DND-41 (cell line): ENCODE results near the gene NCR1.

ENCODE experiments used
- EZH2 ChIP-seq: IDR thresholded peaks from 3 replicates; pipeline ENCODE4 v1.6.1; 2012; ENCODE audit warnings: borderline replicate concordance, low read depth, mild to moderate bottlenecking, moderate library complexity, low read length, inconsistent platforms; ENCODE audit not compliant: severe bottlenecking
- TF ChIP-seq, protein P1 (sequence below): IDR thresholded peaks from 2 replicates; pipeline ENCODE4 v1.5.1; 2012; ENCODE audit warnings: borderline replicate concordance, low read length, moderate library complexity, mild to moderate bottlenecking; ENCODE audit not compliant: poor library complexity, severe bottlenecking; ENCODE audit errors: extremely low read depth

DNA sequence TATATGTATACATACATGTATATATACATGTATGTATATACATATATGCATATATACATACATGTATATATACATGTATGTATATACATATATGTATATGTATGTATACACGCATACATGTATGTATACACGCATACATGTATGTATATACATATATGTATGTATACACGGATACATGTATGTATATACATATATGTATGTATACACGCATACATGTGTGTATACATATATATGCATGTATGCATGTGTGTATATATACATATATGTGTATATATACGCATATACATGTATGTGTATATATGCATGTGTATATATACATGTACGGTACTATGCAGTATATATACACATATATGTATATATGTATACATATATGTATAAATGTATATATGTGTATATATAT, 2.6 kb upstream of the NCR1 start:
- TF ChIP-seq, protein P1, sequence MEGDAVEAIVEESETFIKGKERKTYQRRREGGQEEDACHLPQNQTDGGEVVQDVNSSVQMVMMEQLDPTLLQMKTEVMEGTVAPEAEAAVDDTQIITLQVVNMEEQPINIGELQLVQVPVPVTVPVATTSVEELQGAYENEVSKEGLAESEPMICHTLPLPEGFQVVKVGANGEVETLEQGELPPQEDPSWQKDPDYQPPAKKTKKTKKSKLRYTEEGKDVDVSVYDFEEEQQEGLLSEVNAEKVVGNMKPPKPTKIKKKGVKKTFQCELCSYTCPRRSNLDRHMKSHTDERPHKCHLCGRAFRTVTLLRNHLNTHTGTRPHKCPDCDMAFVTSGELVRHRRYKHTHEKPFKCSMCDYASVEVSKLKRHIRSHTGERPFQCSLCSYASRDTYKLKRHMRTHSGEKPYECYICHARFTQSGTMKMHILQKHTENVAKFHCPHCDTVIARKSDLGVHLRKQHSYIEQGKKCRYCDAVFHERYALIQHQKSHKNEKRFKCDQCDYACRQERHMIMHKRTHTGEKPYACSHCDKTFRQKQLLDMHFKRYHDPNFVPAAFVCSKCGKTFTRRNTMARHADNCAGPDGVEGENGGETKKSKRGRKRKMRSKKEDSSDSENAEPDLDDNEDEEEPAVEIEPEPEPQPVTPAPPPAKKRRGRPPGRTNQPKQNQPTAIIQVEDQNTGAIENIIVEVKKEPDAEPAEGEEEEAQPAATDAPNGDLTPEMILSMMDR: no peak
- no peak for TF ChIP-seq EZH2
